Measurements from ENCODE around the gene CT45A1.
"Not testable (repeated sequence)": the region's sequence is repeated elsewhere in the genome, so short reads cannot be mapped to it uniquely, and the experiment has no call there.

The CT45A1 gene

GRCh38 chrX:135713183-135713689 lies at the start of gene CT45A1:
Gene CT45A1, plus strand, starts transcription at chrX:135713639. Its CDS starts 5,302 bp downstream, at chrX:135718941.
- DNase-seq = not testable (repeated sequence)

DNA sequence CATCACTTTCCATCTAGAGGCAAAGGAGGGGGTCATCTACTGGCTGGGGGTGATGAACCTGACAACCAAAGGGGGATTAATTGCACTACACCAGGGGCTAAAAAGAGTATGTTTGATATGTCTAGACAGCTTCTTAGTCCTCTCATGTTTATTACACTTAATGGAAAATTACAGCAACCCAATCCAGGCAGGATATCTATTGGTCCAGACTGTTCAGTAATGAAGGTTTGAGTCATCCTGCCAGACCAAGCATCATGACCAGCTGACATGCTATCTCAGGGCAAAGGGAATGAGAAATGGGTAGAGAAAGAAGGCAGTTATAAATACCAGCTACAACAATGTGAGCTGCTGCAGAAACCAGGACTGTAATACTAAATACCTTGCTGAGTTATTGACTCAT lies 40.5 kb upstream of the CT45A1 start:
- DNase-seq = not testable (repeated sequence)

DNA sequence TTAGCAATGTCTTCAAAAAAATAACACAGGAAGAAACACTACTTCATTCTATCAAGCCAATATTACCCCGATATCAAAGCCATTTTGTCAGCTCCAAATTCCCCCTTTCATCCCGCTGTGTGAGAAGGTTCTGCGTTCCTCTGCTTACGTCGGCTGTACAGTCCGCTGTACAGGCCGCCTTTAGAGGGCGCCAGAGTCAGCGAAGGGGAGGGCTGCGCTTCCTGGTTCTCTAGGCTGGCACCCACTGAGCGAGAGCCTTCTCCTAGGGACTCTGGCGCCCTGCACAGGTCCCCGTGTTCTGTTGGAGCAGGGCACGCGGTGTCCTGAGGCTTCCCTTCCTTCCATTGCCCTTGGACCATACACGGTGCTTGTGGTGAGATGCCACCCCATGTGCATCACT lies 25.3 kb upstream of the CT45A1 start:
- DNase-seq = no peak

DNA sequence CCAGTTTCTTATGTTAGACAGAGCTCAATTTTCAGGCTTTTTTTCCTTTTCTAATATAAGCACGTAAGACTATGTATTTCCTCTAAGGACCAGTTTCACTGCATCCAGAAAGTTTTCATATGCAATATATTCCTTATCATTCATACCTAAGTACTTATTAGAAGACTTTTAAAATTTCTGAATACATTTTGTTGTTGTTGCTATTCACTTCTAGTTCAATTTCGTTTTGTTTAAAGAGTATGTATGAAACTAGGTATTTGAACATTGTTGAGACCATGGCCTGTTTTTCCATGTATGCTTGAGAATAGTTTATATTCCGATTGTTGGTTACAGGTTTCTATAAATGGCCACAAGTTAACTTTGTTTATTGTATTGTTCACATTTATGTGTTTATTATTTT lies 18.0 kb upstream of the CT45A1 start:
- no peak for DNase-seq

DNA sequence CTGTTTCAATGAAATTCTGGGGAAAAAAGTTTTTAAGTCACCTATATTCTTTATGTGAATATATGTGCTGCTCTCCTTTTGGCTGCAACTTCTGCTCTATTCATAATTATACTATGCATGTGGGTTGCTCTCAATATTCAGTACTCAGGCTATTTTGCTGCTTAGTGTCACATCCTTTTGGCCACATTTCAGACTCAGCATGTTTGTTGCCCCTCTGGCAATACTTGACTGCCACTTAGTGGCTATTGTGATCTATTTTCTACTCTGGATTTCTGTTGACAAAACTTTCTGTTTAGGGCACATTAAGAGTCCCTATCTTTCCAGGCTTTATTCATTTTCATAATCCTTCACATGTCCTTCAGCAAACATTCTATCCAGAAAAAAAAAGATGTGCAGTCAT lies 15.8 kb upstream of the CT45A1 start:
- DNase-seq = no peak

DNA sequence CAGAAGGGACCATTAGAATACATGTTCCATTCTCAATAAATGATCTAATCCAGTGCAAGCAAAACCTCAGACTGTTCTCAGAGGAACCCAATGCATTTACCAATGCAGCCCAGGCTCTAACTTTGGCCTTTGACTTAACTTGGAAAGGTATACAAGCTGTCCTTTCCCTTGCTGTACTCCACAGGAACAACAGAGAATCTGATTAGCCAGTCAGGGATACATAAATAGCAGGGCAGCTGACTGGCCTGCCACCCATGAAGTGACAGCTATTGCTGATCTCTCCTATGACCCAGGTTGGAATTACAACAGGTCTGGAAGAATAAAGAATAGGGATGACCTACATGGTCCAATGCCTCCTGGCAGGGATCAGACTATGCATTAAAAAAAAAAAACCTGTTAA lies 14.5 kb upstream of the CT45A1 start:
- no peak for DNase-seq

DNA sequence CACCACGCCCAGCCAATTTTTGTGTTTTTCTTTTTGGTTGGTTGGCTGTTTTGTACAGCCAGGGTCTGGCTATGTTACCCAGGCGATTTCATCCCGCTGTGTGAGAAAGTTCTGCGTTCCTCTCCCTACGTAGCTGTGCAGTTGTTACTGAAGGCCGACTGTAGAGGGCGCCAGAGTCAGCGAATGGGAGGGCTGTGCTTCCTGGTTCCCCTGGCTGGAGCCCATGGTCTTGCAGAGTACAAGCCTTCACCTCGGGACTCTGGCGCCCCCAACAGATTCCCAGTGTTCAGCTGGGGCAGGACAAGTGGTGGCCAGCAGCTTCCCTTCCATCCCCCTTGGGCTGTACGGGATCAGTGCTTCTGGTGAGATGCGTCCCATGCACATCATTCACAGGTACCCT lies 5.6 kb upstream of the CT45A1 start:
- DNase-seq = no peak

DNA sequence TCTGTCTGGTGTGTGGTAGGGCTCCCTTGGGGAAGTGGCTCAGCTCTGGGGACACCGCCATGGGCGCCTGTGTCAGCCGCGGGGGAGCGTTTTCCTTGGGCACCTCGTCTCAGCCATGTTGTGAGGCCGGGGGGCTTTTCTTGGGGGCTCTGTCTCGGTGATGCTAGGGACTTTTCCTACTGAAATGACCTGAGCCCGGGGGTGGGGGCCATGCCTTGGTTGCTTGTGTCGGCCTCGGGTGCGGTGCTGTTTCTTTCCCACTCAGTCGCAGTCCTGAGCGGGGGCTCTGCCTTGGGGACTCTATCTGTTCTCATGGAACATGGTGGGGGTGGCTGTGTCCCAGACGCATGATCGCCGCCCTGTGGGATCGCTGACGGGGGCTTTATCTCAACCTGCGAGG lies 356 bp downstream of the CT45A1 start:
- DNase-seq = no peak

- not testable (repeated sequence) for DNase-seq
Measured at GRCh38 chrX:135734666-135735065, 21.2 kb downstream of the CT45A1 start.

DNA sequence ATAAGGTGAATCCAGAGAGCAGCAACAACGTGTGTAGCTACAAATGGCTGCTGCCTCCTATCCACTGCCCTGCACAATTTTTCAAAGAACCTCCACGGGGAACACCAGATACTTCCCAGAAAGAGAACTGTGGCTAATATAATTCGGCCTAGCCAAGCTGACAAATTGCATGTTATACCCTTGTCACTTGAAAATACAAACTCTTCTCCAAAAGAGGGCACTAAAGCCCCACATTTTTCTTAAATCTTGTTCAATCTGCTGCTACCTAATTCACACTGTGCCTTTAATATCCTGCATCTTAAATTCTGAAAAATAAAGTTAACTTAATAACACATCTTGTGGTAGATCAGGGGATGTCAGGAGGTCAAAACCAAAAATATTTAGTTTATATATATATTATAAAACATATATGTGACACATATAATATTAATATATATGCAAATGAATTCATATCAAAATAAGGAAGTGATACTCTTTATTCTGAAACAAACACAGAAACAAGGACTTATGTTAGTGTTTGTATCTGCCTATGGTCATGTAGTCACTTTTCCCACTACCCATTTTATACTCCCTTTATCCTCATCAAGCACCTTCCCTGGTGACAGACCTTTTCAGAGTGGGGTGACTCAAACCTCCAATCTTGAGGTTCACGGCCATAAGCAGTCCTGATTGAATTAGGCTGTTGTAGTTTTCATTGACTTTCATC lies 24.1 kb downstream of the CT45A1 start:
- DNase-seq = no peak

GRCh38 chrX:135740681-135741149 lies 27.3 kb downstream of the CT45A1 start:
- no peak for DNase-seq

- no peak for DNase-seq
Measured at GRCh38 chrX:135741192-135741715, 27.8 kb downstream of the CT45A1 start.

DNA sequence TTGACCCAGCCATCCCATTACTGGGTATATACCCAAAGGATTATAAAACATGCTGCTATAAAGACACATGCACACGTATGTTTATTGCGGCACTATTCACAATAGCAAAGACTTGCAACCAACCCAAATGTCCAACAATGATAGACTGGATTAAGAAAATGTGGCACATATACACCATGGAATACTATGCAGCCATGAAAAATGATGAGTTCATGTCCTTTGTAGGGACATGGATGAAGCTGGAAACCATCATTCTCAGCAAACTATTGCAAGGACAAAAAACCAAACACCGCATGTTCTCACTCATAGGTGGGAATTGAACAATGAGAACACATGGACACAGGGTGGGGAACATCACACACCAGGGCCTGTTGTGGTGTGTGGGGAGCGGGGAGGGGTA lies 31.3 kb downstream of the CT45A1 start:
- DNase-seq = not testable (repeated sequence)

DNA sequence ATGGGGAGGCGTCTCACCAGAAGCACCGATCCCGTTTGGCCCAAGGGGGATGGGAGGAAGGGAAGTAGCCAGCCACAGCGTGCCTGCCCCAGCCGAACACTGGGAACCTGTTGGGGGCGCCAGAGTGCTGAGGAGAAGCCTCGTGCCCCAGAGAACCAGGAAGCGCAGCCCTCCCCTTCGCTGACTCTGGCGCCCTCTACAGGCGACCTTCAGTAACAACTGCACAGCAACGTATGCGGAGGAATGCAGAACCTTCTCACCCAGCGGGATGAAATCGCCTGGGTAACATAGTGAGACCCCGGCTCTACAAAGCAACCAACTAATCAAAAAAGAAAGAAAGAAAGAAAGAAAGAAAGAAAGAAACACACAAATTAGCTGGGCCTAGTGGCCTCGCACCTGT lies 54.7 kb downstream of the CT45A1 start, which contains the start of gene CT45A3:
Gene CT45A3 (minus strand): TSS at position 101 of the 400 bp plus-strand sequence. CDS start 3,747 bp downstream, outside the sequence.
- not testable (repeated sequence) for DNase-seq

Measured in NCI-H1092 treated with DMSO at 0.1 percent for 48 hours (cell line).